ENCODE measurements around the gene MAGEB2.

DNA sequence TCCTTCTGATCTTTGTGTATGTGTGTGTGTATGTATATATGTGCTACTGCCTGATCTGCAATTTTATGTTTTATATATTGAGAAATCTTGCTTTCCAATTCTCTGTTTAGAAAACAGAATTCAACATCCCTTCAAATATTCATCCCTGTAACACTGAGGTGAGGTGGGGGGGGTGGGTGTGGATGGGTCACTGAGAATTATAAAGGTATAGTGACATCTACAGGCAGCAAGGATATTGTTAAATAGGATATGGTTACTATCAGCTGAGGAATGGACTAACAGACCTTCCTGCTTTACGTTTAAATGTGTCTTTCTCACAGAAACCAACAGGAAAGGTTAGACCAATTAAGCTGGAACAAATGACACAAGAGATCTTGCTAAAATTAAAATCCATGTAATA is 19.0 kb upstream of the MAGEB2 start:
- TF ChIP-seq, protein P1, sequence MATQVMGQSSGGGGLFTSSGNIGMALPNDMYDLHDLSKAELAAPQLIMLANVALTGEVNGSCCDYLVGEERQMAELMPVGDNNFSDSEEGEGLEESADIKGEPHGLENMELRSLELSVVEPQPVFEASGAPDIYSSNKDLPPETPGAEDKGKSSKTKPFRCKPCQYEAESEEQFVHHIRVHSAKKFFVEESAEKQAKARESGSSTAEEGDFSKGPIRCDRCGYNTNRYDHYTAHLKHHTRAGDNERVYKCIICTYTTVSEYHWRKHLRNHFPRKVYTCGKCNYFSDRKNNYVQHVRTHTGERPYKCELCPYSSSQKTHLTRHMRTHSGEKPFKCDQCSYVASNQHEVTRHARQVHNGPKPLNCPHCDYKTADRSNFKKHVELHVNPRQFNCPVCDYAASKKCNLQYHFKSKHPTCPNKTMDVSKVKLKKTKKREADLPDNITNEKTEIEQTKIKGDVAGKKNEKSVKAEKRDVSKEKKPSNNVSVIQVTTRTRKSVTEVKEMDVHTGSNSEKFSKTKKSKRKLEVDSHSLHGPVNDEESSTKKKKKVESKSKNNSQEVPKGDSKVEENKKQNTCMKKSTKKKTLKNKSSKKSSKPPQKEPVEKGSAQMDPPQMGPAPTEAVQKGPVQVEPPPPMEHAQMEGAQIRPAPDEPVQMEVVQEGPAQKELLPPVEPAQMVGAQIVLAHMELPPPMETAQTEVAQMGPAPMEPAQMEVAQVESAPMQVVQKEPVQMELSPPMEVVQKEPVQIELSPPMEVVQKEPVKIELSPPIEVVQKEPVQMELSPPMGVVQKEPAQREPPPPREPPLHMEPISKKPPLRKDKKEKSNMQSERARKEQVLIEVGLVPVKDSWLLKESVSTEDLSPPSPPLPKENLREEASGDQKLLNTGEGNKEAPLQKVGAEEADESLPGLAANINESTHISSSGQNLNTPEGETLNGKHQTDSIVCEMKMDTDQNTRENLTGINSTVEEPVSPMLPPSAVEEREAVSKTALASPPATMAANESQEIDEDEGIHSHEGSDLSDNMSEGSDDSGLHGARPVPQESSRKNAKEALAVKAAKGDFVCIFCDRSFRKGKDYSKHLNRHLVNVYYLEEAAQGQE (IDR thresholded peaks at IDR 0.05; ENCODE audit: borderline replicate concordance): no peak
- TF ChIP-seq, protein P2, sequence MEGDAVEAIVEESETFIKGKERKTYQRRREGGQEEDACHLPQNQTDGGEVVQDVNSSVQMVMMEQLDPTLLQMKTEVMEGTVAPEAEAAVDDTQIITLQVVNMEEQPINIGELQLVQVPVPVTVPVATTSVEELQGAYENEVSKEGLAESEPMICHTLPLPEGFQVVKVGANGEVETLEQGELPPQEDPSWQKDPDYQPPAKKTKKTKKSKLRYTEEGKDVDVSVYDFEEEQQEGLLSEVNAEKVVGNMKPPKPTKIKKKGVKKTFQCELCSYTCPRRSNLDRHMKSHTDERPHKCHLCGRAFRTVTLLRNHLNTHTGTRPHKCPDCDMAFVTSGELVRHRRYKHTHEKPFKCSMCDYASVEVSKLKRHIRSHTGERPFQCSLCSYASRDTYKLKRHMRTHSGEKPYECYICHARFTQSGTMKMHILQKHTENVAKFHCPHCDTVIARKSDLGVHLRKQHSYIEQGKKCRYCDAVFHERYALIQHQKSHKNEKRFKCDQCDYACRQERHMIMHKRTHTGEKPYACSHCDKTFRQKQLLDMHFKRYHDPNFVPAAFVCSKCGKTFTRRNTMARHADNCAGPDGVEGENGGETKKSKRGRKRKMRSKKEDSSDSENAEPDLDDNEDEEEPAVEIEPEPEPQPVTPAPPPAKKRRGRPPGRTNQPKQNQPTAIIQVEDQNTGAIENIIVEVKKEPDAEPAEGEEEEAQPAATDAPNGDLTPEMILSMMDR (IDR thresholded peaks at IDR 0.05; ENCODE audit: poor library complexity, severe bottlenecking): peak; percentile 47
- no peak for TF ChIP-seq EZH2 (IDR thresholded peaks at IDR 0.05; ENCODE audit: borderline replicate concordance, insufficient read depth, low read length, poor library complexity, severe bottlenecking)
